DND-41 (cell line): ENCODE data around the gene CSTA.

Experiments
- CTCF ChIP-seq: IDR thresholded peaks from 2 replicates; pipeline ENCODE4 v1.5.1; 2012; ENCODE audit warnings: borderline replicate concordance, low read length, moderate library complexity, mild to moderate bottlenecking; ENCODE audit not compliant: poor library complexity, severe bottlenecking; ENCODE audit errors: extremely low read depth
- EZH2 ChIP-seq: IDR thresholded peaks from 3 replicates; pipeline ENCODE4 v1.6.1; 2012; ENCODE audit warnings: borderline replicate concordance, low read depth, mild to moderate bottlenecking, moderate library complexity, low read length, inconsistent platforms; ENCODE audit not compliant: severe bottlenecking

GRCh38 chr3:122325769-122326168 lies 721 bp downstream of the CSTA start:
- TF ChIP-seq CTCF: no peak
- TF ChIP-seq EZH2: no peak
